GM12892 (cell line): ENCODE data around the gene ITPR1.

ENCODE experiments used
- POLR2A ChIP-seq: IDR thresholded peaks from 2 replicates; pipeline ENCODE4 v1.6.1; 2011; ENCODE audit warnings: low read depth, low read length, control low read depth
- POLR2AphosphoS5 ChIP-seq: IDR thresholded peaks from 2 replicates; pipeline ENCODE4 v1.6.1; 2011; ENCODE audit warnings: low read depth, low read length, control low read depth
- TAF1 ChIP-seq: IDR thresholded peaks from 2 replicates; pipeline ENCODE4 v1.6.1; 2011; ENCODE audit warnings: low read depth, mild to moderate bottlenecking, control low read depth, low read length, borderline replicate concordance

DNA sequence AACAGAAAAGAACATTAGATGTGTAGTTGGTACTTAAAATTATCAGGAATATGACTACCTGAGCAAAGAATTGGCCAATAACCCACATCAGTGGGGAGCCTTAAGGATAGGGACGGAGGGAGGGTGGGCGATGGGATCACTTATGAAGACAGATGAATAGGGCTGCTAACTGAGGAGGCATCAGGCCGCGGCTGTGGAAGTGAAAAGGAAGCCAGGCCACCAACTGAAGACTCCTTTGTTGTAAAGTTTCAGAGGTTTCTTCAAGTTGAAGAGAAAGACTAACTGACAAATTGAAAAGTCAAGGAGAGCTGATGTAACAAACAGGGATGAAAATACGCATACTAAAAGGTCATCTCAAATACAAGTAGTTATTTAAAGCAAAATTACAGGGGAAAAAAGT, 350.5 kb downstream of the ITPR1 start:
- TF ChIP-seq POLR2AphosphoS5 (no peak), POLR2A (no peak), TAF1 (no peak)
